ENCODE data around the gene CHCHD4.

Gene CHCHD4

GRCh38 chr3:14162178-14162577, 37.5 kb upstream of the CHCHD4 start:
- DNase-seq (ENCODE audit: low read depth) = no peak
- no peak for TF ChIP-seq CTCF (conservative IDR thresholded peaks at IDR 0.05; ENCODE audit: low read depth, low read length)
- H3K4me3 ChIP-seq (ENCODE audit: low read length) = no peak overlapping the region

DNA sequence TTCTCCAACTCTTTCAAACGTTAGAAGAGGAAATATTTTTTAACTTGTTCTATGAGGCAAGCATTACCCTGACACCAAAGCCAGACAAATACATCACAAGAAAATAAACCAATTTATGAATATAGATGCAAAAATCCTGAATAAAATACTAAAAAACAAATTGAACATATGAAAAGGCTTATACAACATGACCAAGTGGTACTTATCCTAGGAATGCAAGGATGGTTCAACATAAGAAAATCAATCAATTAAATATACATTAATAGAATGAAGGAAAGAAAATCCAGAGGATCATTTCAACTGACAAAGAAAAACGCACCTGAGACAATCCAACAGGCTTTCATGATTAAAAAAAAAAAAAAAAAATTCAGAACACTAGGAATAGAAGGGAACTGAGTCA, 36.6 kb upstream of the CHCHD4 start:
- TF ChIP-seq CTCF (conservative IDR thresholded peaks at IDR 0.05; ENCODE audit: low read depth, low read length) = no peak
- no peak for DNase-seq (ENCODE audit: low read depth)
- H3K4me3 ChIP-seq (ENCODE audit: low read length) = no peak overlapping the region

DNA sequence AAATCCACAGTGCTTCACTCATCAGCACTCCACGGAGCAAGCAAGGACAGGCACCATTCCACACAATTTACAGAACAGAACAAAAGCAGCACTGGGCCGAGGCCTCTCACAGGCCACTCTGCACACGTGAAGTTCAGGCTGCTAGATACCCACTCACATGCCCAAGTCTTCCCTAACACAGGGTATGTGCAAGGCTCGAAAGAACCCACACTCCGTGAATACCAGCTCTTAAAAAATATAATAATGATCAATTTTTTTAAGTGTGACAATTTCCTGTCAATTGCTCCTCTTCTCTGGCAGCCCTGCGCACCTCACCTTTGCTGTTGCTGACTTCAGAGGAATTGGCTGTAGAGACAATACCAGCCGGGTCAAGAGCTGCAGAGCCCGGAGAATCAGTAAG, 34.8 kb upstream of the CHCHD4 start:
- DNase-seq (ENCODE audit: low read depth) = no peak
- no peak overlapping the region for H3K4me3 ChIP-seq (ENCODE audit: low read length)
- no peak for TF ChIP-seq CTCF (conservative IDR thresholded peaks at IDR 0.05; ENCODE audit: low read depth, low read length)

- H3K4me3 ChIP-seq (ENCODE audit: low read length) = no peak overlapping the region
- no peak for DNase-seq (ENCODE audit: low read depth)
- TF ChIP-seq CTCF (conservative IDR thresholded peaks at IDR 0.05; ENCODE audit: low read depth, low read length) = no peak
Observed at GRCh38 chr3:14158370-14158769, 33.7 kb upstream of the CHCHD4 start.

DNA sequence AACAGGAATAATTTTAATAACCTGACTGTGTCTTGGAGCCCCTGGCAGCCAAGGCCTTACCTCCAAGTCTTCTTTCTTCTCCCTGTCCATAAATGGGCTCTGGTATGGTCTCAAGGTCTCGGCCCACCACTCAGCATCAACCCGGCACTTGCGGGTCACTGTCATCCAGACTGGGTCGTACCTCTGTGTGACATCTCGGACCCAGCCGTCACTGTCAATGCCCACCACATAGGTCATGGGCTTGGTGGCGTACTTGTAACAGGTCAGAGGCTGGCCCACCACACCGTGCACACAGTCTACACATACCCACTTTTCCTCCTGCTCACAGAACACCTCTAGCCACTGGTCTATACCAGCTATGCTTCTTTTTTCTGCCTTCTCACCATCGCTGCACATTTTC, 33.3 kb upstream of the CHCHD4 start:
- TF ChIP-seq CTCF (conservative IDR thresholded peaks at IDR 0.05; ENCODE audit: low read depth, low read length) = no peak
- no peak overlapping the region for H3K4me3 ChIP-seq (ENCODE audit: low read length)
- DNase-seq (ENCODE audit: low read depth) = no peak

- DNase-seq (ENCODE audit: low read depth) = no peak
- no peak overlapping the region for H3K4me3 ChIP-seq (ENCODE audit: low read length)
- TF ChIP-seq CTCF (conservative IDR thresholded peaks at IDR 0.05; ENCODE audit: low read depth, low read length) = no peak
Observed at GRCh38 chr3:14156843-14157561, 32.3 kb upstream of the CHCHD4 start.

- no peak overlapping the region for H3K4me3 ChIP-seq (ENCODE audit: low read length)
- no peak for TF ChIP-seq CTCF (conservative IDR thresholded peaks at IDR 0.05; ENCODE audit: low read depth, low read length)
- DNase-seq (ENCODE audit: low read depth) = no peak
Observed at GRCh38 chr3:14156201-14156600, 31.5 kb upstream of the CHCHD4 start.
